DMS79 treated with DMSO at 0.1 percent for 48 hours (cell line): Measurements from ENCODE around the gene ANKRD39.
"Not testable (repeated sequence)": the region's sequence is repeated elsewhere in the genome, so short reads cannot be mapped to it uniquely, and the experiment has no call there.

Experiments used
- DNase-seq: peaks from one replicate; lab custom pipeline; 2025; lab: John Stamatoyannopoulos, UW

The ANKRD39 gene

GRCh38 chr2:96870626-96871255 is 12.9 kb upstream of the ANKRD39 start:
- peak; percentile 76 for DNase-seq

DNA sequence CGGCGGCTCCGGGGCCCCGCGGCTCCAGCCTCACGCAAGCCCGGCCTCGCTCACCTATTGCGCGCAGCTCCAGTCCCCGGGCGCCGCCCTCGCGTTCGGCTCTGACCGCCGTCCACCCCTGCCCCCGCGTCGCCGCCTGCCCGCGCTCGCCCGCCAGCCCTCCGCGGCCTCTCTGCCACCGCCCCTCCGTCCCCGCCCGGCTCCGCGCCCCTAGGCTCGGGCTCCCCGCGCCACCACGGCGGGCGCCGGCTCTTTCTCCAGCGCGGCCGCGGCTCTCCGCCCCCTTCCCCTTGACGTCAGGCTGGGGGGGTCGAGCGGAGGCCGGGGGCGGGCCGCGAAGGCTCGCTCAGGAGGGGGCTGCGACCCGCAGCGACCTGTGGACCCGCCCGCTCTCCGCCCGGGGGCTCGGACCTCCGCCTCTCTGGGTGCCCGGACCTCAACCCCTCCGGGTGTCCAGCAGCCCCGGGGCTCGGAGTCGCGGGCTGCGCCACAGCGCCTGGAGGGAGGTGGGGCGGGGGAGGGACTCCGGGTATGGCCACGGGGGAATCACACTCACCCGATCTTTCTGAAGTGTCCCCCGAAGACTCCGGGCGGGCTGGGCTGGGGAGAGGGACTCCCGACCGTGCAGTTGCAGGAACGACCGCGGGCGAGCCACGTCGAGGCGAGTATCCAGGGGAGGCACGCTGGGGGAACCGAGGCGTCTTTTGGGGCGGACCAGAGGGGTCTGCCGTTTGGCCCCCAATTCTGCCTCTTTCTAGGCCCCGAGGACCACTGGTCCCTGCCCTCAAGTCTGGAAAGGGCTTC is 12.2 kb upstream of the ANKRD39 start, which contains the start of gene SEMA4C:
Gene SEMA4C, minus strand, starts transcription at position 259 of the 804 bp plus-strand sequence. CDS start 2,194 bp downstream, outside the sequence.
- peak; percentile 33 for DNase-seq

DNA sequence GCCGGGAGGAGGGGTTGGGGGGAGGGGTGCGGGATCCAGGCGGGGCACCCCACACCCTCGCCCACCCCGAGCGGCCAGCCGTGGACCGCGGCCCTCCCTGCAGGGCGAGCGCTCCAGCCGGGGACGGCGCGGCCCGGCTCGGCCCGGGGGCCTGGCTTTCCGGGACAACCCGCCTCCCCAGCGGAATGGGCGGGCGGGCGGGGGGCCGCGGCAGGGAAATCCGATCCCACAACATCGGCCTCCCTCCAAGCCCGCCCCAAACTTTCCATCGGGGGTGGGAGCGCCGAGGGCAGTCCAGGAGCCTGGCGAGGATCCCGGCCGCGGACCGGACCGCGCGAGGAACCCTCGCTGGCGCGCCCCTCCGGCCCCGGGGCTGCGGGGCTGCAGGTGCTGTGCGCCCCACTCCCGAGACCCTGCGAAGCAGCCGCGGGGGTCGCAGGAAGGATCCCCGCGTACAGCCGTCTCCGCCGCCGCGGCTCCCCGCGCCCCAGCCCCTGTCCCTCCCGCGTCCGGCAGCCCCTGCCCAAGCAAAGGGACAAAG is 11.5 kb upstream of the ANKRD39 start:
- no peak for DNase-seq

DNA sequence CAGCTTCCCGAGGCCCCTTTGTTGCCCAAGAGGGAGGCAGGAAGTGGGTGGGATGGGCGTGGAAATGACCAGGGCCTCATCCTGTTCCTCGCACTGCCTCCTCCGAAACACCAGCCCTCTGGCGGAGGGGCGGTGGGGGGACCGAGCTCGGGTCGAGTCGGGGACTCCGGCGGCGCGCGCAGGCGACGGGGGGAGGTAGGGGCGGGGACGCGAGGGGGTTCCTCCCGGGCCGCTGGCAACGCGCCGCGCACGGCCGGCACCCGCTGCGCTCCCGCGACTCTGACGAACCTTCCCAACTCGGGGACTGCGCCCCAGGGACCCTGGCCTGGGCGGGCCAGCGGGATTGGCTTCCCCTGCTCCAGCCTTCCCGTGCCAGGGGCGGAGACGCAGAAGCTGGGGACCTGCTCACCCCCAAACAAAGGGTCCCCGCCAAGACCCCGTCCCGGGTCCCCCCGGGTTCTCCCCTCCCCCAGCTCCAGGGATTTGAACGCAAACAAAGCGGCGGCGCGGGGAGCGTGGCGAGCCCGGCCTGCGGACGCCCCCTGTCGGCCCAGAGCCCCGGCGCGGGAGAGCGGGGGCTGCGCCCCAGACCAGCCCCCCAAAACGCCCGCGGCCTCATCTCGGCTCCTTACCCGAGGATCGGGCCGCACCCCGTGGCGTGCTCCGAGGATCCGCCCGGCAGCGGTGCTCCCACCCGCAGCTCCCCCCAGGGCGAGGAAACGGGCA is 10.9 kb upstream of the ANKRD39 start:
- peak; percentile 55 for DNase-seq

DNA sequence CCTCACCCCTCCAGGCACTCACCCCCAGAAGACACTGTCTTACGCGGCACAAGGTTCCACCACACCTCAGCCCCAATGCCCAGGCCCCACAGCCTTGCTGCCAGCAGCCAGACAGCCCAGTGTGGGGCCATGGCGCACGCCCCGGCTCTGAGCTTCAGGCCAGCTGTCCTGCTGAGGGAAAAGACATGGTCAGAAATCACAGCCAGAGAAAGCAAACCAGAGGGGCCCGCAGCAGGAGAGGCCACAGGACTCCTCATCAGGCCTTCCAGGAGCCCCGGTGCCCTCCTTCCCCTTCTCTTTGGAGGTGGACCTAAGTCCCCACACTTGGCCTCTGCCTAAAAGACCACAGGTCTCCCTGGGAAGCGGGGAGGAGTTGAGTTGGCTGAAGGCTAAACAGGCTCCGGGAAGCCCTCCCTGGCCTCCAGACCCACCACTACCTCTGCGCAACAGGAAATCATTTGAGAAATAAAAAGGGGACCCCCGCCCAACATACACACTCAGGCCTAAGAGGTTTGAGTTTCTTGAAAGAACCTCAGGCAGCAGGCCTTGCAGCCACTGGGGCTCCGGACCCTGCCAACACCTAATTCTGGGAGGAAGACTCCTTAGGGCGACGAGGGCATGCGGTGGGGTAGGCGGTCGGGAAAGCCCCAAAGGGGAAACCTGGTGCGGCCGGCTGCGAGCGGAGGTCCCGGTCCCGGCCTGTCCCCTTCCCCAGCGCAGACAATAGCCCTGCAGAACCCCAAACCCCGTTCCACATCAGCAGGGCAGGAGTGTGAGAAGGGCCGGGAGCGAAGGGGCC is 10.1 kb upstream of the ANKRD39 start:
- no peak for DNase-seq

DNA sequence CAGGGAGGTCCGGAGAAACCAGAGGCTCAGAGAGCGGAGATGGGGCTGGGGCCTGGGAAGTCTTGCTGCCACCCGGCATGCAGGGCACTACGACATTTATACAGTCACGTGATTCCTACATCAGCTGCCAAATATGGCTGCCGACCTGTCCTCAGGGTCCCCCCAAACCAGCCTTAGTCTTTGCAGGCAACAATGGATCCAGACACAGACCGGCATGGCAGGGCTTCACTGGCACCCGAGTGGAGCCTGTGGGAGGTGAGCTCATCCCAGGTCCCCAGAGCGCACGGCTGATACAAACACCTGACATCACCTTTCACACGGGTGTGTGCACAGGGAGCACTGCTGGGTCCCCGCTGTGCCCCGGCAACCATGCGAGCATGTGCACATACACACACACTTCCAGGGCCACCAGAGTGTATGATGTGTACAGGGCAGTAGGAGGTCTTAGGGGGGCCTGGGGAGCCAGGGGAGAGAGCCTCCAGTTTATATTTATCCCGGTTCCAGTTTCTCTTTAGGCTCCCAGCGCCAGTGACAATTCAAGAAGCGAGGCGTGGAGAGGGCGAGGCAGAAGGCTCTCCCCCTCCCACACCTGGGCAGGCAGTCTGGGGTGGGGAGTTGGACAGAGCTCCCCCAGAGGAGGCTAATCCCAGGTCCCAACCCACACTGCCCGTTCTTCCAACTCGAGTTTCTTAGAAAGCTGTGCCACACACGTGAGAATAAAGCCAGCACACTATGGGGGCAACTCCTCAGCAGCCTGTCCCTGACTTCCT is 9.4 kb upstream of the ANKRD39 start:
- DNase-seq = peak; percentile 10

DNA sequence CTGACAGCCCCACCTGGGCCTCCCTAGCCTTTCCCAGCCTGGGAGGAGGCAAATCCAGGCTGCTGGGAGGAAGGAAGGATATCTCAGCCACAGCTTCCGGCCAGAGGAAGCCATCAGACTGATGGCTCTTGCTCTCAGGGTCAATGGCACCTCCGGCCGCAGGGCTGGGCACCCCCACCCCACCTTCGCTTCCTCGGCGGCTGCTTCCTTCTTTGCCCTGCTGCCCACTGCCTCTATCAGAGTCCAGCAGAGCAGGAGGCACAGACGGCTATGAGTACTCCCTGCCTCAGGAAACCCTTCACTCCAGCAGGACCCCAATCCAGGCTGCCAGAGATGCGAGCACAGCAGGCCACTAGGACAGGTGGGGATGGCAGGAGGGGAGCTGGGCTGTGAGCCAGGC is 8.8 kb upstream of the ANKRD39 start:
- no peak for DNase-seq

DNA sequence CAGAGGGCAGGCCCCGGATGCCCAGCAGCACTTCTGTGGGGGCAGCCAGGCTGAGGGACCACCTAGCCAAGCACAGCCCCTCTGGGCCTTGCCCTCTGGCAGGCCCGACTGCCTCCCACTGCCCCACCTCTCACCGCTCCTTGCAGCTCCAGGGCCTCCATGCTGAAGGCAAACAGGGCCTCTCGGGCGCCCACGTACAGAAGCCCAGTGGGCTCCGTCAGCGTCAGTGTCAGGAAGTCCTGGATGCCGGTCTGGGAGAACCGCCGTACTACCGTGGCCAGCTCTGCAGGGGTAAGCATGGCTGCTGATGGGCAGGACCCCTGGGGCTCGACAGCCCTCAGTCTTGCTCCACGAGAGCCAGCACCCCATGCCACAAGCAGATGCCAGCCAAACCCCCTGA is 8.3 kb upstream of the ANKRD39 start:
- no peak for DNase-seq

- no peak for DNase-seq
Observed at GRCh38 chr2:96865654-96866053, 7.8 kb upstream of the ANKRD39 start.

GRCh38 chr2:96864343-96865091 is 6.7 kb upstream of the ANKRD39 start:
- DNase-seq = no peak

- DNase-seq = no peak
Observed at GRCh38 chr2:96863575-96864342, 5.9 kb upstream of the ANKRD39 start.

DNA sequence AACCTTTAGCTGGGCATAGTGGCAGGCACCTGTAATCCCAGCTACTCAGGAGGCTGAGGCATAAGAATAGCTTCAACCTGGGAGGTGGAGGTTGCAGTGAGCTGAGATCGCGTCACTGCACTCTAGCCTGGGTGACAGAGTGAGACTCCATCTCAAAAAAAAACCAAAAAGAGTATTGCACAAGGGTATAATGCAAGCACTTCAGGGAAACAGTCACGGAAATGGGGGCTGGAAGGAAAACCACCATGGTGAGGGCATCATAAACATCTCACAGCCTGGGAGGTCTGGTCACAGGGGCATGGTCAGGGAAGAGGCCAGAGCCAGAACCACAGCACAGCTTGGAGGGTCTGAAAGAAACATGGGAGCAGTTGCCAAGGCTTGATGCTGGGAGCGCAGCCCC is 5.2 kb upstream of the ANKRD39 start:
- not testable (repeated sequence) for DNase-seq

DNA sequence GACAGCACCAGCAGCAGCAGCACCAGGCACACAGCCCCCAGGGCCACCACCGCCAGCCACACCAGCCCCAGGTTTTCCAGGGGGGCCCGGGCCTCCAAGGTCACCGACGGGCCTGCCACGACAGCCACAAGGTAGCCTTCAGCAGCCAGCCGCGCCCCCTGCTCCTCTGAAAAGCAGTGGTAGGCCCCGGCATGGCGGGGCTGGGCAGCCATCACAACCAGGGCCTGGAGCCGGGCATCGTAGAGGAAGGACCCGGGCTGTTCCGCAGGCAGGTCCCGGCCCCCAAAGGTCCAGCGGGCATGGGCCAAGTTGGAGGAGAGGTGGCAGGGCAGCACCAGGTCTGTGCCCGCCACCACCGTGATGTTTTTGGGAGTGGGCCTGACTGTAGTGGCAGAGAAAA is 3.3 kb upstream of the ANKRD39 start:
- no peak for DNase-seq

- DNase-seq = no peak
Observed at GRCh38 chr2:96860065-96861029, 2.5 kb upstream of the ANKRD39 start.

DNA sequence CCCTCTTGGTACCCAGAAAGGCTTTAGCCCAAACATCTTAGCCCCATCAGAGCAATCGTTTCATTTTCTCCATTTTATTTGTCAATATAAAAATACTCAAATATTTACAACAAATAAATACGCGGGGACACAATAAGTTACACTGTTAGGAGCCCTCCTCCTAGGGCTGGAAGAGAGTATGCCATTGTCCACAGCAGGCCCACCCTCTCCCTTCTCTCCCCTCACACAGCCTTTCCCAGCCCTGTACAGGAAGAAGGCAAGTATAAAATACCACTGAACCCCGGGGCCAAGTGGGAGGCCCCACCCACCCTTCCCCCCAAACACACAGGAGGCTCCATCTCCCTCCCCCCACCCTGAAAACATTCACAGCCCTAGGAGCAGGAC is 1.9 kb upstream of the ANKRD39 start:
- no peak for DNase-seq

GRCh38 chr2:96859099-96859649 is 1.4 kb upstream of the ANKRD39 start:
- DNase-seq = no peak

GRCh38 chr2:96856776-96857666 is 795 bp downstream of the ANKRD39 start:
- DNase-seq = peak; percentile 56
